Spleen (tissue), 7 donors: Measurements from ENCODE around the gene WNK1.

Source experiments
- CTCF ChIP-seq, 11 experiments: fragments of 200-600 bp in 7 of 11; fragments of 450-650 bp in 4 of 11; sonication (generic) in 4 of 11; IDR thresholded peaks in 8 of 11; conservative IDR thresholded peaks in 3 of 11; 1 replicate in 7 of 11; 2 replicates in 4 of 11; pipeline versions ENCODE4 v1.4.0 to v1.8.0; 2016 to 2021; ENCODE audit warnings: antibody characterized with exemption in 11 of 11, inconsistent platforms in 4 of 11, mild to moderate bottlenecking in 1 of 11
- POLR2A ChIP-seq, 3 donors: fragments of 450-650 bp; IDR thresholded peaks; one replicate each; pipeline ENCODE4 v1.5.1; 2017; ENCODE audit warnings: antibody characterized with exemption in 3 of 3, mild to moderate bottlenecking in 1 of 3
- donor health status: DM: no; HTN: no; CAD: no; lungs with moderate emphysema.
- donor health status: DM: no; HTN: no; CAD: no.
- donor health status: DM: no; HTN: no; CAD: no.

GRCh38 chr12:761256-761655 lies 8.9 kb downstream of the WNK1 start:
- TF ChIP-seq CTCF (IDR thresholded peaks at IDR 0.05 in 8 of 11, conservative IDR thresholded peaks at IDR 0.05 in 3 of 11) (no peak), POLR2A (IDR thresholded peaks at IDR 0.05) (no peak)
